Psoas muscle (tissue), 8 donors: ENCODE data around the gene CHFR. TPM values are rescaled to one million over a fixed set of nuclear protein-coding genes. Genes with fewer than 3 reads are reported as not detected.

Experiments
- ATAC-seq, 4 donors: fragments of 200-7000 bp; cut with Tn5 transposase; one replicate each; pipeline ENCODE4 v1.9.1; 2020; ENCODE audit warnings: moderate library complexity in 3 of 4, mild to moderate bottlenecking in 2 of 4
- DNase-seq, 2 donors: peaks; one replicate each; pipeline ENCODE4 v3.0.0-alpha.2; 2020
- H3K27ac ChIP-seq: fragments of 200-600 bp; one replicate; pipeline ENCODE4 v1.8.0; 2022
- H3K27me3 ChIP-seq, 3 donors: fragments of 200-600 bp in 1 of 3; one replicate each; pipeline versions ENCODE4 v1.6.1 to v1.8.0; 2013 to 2022; ENCODE audit warnings: low read length in 2 of 3, mild to moderate bottlenecking in 2 of 3, moderate library complexity in 1 of 3; ENCODE audit not compliant: insufficient read depth in 3 of 3
- H3K36me3 ChIP-seq, 2 donors: fragments of 200-600 bp in 1 of 2; one replicate each; pipeline versions ENCODE4 v1.6.1 to v1.8.0; 2013 to 2022; ENCODE audit warnings: low read depth in 1 of 2, mild to moderate bottlenecking in 1 of 2, moderate library complexity in 1 of 2; ENCODE audit not compliant: insufficient read depth in 1 of 2
- H3K4me1 ChIP-seq: fragments of 200-600 bp; one replicate; pipeline ENCODE4 v1.8.0; 2022
- H3K4me3 ChIP-seq: fragments of 200-600 bp; one replicate; pipeline ENCODE4 v1.8.0; 2022; ENCODE audit warnings: mild to moderate bottlenecking
- H3K9me3 ChIP-seq: fragments of 200-600 bp; one replicate; pipeline ENCODE4 v1.8.0; 2022
- WGBS, 3 donors: extraction: QIAGEN DNeasy Blood & Tissue Kit; methylation state at CpG; one replicate each; pipeline versions ENCODE4 v1.1.6 to v1.1.7; 2013; 5-methylcytosine and 5-hydroxymethylcytosine counted together
- intact Hi-C, 2 donors: fragments of 100-400 bp; cut with DNase I; formaldehyde crosslinking; loops; one replicate each; pipeline versions ENCODE4 v1.11.0 to v1.14.2; 2022
- polyA plus RNA-seq, 3 donors: library from polyadenylated mRNA; stranded (reverse); fragments of 200-250 nt; gene quantifications; one replicate each; pipeline ENCODE4 v1.2.3, GENCODE V29; 2013
- total RNA-seq, 4 donors: library from RNA; stranded (reverse); fragmentation: NEBNext Ultra II Directional in 2 of 4; extraction: Animal tissue kit (Norgen Biotek cat#: 25700) in 2 of 4; gene quantifications; one replicate each; pipeline versions ENCODE4 v1.2.1 to v1.2.4, GENCODE V29; 2021 to 2023
- TF ChIP-seq, protein P1 (sequence below): fragments of 200-600 bp; IDR thresholded peaks from one replicate; pipeline ENCODE4 v1.8.0; 2022; ENCODE audit warnings: antibody characterized with exemption
- donor health status: healthy with polysubstance abuse.
- donor health status: DM: no; HTN: no; CAD: no; lungs with moderate emphysema.
- donor health status: Bipolar disorder and iron deficiency.
- donor health status: healthy.
- donor health status: DM: yes; HTN: yes; CAD: no.
- donor health status: DM: no; HTN: no; CAD: no.
- donor health status: DM: no; HTN: no; CAD: no.
- donor health status: DM: yes; HTN: yes; CAD: no.

Gene CHFR
- total and polyA plus RNA-seq, 7 donors: 7.0 to 15.0 (median 9.8) TPM

- H3K9me3 ChIP-seq: no peaks in the 10 kb centered on the region
- peaks cover 11 to 91% of the 10 kb centered on the region in 2 donors for H3K36me3 ChIP-seq
- DNase-seq (no peak), ATAC-seq (no peak)
- intact Hi-C loops: no loop called here
- TF ChIP-seq, protein P1, sequence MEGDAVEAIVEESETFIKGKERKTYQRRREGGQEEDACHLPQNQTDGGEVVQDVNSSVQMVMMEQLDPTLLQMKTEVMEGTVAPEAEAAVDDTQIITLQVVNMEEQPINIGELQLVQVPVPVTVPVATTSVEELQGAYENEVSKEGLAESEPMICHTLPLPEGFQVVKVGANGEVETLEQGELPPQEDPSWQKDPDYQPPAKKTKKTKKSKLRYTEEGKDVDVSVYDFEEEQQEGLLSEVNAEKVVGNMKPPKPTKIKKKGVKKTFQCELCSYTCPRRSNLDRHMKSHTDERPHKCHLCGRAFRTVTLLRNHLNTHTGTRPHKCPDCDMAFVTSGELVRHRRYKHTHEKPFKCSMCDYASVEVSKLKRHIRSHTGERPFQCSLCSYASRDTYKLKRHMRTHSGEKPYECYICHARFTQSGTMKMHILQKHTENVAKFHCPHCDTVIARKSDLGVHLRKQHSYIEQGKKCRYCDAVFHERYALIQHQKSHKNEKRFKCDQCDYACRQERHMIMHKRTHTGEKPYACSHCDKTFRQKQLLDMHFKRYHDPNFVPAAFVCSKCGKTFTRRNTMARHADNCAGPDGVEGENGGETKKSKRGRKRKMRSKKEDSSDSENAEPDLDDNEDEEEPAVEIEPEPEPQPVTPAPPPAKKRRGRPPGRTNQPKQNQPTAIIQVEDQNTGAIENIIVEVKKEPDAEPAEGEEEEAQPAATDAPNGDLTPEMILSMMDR: no peak
- H3K4me1 ChIP-seq: no peaks in the 10 kb centered on the region
- no peak overlapping the region for H3K27ac ChIP-seq
- H3K4me3 ChIP-seq: no peak overlapping the region
- no peaks in the 10 kb centered on the region for H3K27me3 ChIP-seq
- 93 to 95% (median 93%) methylated on average over 50 to 51 of the region's 51 CpGs for WGBS, 3 donors
These were observed 33.9 kb downstream of the CHFR start for GRCh38 chr12:132853285-132854092.

- ATAC-seq (no peak), DNase-seq (no peak)
- no peaks in the 10 kb centered on the region for H3K4me1 ChIP-seq
- H3K27ac ChIP-seq: no peak overlapping the region
- TF ChIP-seq, protein P1: no peak
- intact Hi-C loops: no loop called here
- no peaks in the 10 kb centered on the region for H3K9me3 ChIP-seq
- peaks cover 7 to 91% of the 10 kb centered on the region in 2 donors for H3K36me3 ChIP-seq
- WGBS, 3 donors: 91 to 96% (median 95%) methylated on average over 12 of the region's 12 CpGs
- no peak overlapping the region for H3K4me3 ChIP-seq
- H3K27me3 ChIP-seq: no peaks in the 10 kb centered on the region
These were observed 34.9 kb downstream of the CHFR start for GRCh38 chr12:132852496-132852895.

- no peaks in the 10 kb centered on the region for H3K4me1 ChIP-seq
- 93 to 94% (median 94%) methylated on average over 25 of the region's 25 CpGs for WGBS, 3 donors
- H3K9me3 ChIP-seq: no peaks in the 10 kb centered on the region
- H3K27me3 ChIP-seq: no peaks in the 10 kb centered on the region
- TF ChIP-seq, protein P1: no peak
- no peak overlapping the region for H3K4me3 ChIP-seq
- no peak for DNase-seq
- intact Hi-C loops: no loop called here
- H3K36me3 ChIP-seq: peaks cover 3 to 95% of the 10 kb centered on the region in 2 donors
- H3K27ac ChIP-seq: no peak overlapping the region
- ATAC-seq: no peak
These were observed 35.9 kb downstream of the CHFR start for GRCh38 chr12:132851465-132851864.

DNA sequence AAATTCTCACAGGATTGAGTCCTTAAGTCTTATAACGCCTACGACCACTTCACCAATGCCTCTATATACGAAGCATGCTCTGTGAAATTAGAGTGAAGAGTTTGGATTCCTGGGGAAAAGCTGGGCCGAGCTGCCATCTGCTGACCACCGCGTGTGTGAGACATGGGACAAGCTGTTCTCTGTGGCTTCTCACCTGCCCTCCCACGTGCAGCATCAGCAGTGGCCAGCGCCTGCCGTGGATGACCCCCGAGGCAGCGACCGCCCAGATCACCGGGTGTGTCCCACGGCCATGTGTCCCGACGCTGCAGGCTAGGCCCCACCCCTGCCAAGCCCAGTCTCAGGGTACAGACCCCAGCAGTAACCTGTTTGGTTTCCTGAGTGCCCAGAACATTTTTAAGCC lies 37.1 kb downstream of the CHFR start:
- H3K4me3 ChIP-seq: no peak overlapping the region
- DNase-seq (no peak), ATAC-seq (no peak)
- H3K36me3 ChIP-seq: peaks cover 0 to 93% of the 10 kb centered on the region in 2 donors
- TF ChIP-seq, protein P1: no peak
- intact Hi-C loops: no loop called here
- H3K27ac ChIP-seq: no peak overlapping the region
- H3K9me3 ChIP-seq: no peaks in the 10 kb centered on the region
- no peaks in the 10 kb centered on the region for H3K27me3 ChIP-seq
- WGBS, 3 donors: 81 to 93% (median 85%) methylated on average over 16 of the region's 16 CpGs
- no peaks in the 10 kb centered on the region for H3K4me1 ChIP-seq
